ENCODE measurements around the gene LRMDA. TPM values are rescaled to one million over a fixed set of nuclear protein-coding genes. Genes with fewer than 3 reads are reported as not detected.

LRMDA gene
- polyA plus RNA-seq, 1 donor (not counting 4 experiments of a cell fraction or from before 2014, with no cell fraction given) = not detected

- H3K4me2 ChIP-seq (ENCODE audit: control insufficient read depth, extremely low read depth, insufficient read depth, low read depth, low read length) = no peak overlapping the region
- no peaks in the 10 kb centered on the region for H3K79me2 ChIP-seq (ENCODE audit: control insufficient read depth, insufficient read depth, low read length)
- no peaks in the 10 kb centered on the region for H3K36me3 ChIP-seq (ENCODE audit: control insufficient read depth in 2 of 2, extremely low read depth in 1 of 2, insufficient read depth in 2 of 2, low read length in 2 of 2)
- dilution Hi-C loops (cut with MboI; ENCODE audit: extremely low pct_ligation_motif_present, low sequenced_read_pairs) = no loop called here
- FAIRE-seq (no peak), DNase-seq (ENCODE audit: low read depth, low spot score) (no peak)
- H3K27ac ChIP-seq (ENCODE audit: control insufficient read depth, insufficient read depth, low read length) = no peak overlapping the region
- H3K4me1 ChIP-seq (ENCODE audit: control insufficient read depth, extremely low read depth, insufficient read depth, low read length) = no peaks in the 10 kb centered on the region
- no peak overlapping the region for H2AFZ ChIP-seq (ENCODE audit: control insufficient read depth, low read length)
- H3K27me3 ChIP-seq (ENCODE audit: control insufficient read depth, extremely low read depth, insufficient read depth, low read length) = no peaks in the 10 kb centered on the region
- H3K9me1 ChIP-seq (ENCODE audit: control insufficient read depth, extremely low read depth, insufficient read depth, low read length) = no peaks in the 10 kb centered on the region
- no peak overlapping the region for H3K9ac ChIP-seq (ENCODE audit: control insufficient read depth, extremely low read depth, insufficient read depth, low read length)
- no peak overlapping the region for H3K4me3 ChIP-seq (ENCODE audit: control insufficient read depth in 2 of 3, extremely low read depth in 1 of 3, insufficient read depth in 2 of 3, low read depth in 1 of 3, low read length in 3 of 3)
- H4K20me1 ChIP-seq (ENCODE audit: control insufficient read depth, extremely low read depth, insufficient read depth, low read length) = no peaks in the 10 kb centered on the region
- TF ChIP-seq EZH2 (IDR thresholded peaks at IDR 0.05; ENCODE audit: low read length) (no peak), CTCF (optimal IDR thresholded peaks at IDR 0.05 in 1 of 3, IDR thresholded peaks at IDR 0.05 in 1 of 3, conservative IDR thresholded peaks at IDR 0.05 in 1 of 3; ENCODE audit: extremely low read depth in 1 of 3, insufficient read depth in 2 of 3, low read length in 3 of 3) (no peak)
- peaks cover 4% of the 10 kb centered on the region for H3K9me3 ChIP-seq (ENCODE audit: control insufficient read depth, low read depth, low read length)
Measured at GRCh38 chr10:76285515-76285914, 854.1 kb downstream of the LRMDA start.

GRCh38 chr10:76286536-76286935 is 855.1 kb downstream of the LRMDA start:
- Histone ChIP-seq H3K4me1 (ENCODE audit: control insufficient read depth, extremely low read depth, insufficient read depth, low read length) (peaks cover 4% of the 10 kb centered on the region), H3K27me3 (ENCODE audit: control insufficient read depth, extremely low read depth, insufficient read depth, low read length) (no peaks in the 10 kb centered on the region), H3K4me2 (ENCODE audit: control insufficient read depth, extremely low read depth, insufficient read depth, low read depth, low read length) (no peak overlapping the region), H3K36me3 (ENCODE audit: control insufficient read depth in 2 of 2, extremely low read depth in 1 of 2, insufficient read depth in 2 of 2, low read length in 2 of 2) (no peaks in the 10 kb centered on the region), H2AFZ (ENCODE audit: control insufficient read depth, low read length) (no peak overlapping the region), H3K4me3 (ENCODE audit: control insufficient read depth in 2 of 3, extremely low read depth in 1 of 3, insufficient read depth in 2 of 3, low read depth in 1 of 3, low read length in 3 of 3) (no peak overlapping the region), H3K9me1 (ENCODE audit: control insufficient read depth, extremely low read depth, insufficient read depth, low read length) (no peaks in the 10 kb centered on the region), H3K27ac (ENCODE audit: control insufficient read depth, insufficient read depth, low read length) (no peak overlapping the region), H3K9ac (ENCODE audit: control insufficient read depth, extremely low read depth, insufficient read depth, low read length) (no peak overlapping the region), H3K79me2 (ENCODE audit: control insufficient read depth, insufficient read depth, low read length) (no peaks in the 10 kb centered on the region), H3K9me3 (ENCODE audit: control insufficient read depth, low read depth, low read length) (peaks cover 4% of the 10 kb centered on the region), H4K20me1 (ENCODE audit: control insufficient read depth, extremely low read depth, insufficient read depth, low read length) (no peaks in the 10 kb centered on the region)
- FAIRE-seq (no peak), DNase-seq (ENCODE audit: low read depth, low spot score) (no peak)
- TF ChIP-seq CTCF (optimal IDR thresholded peaks at IDR 0.05 in 1 of 3, IDR thresholded peaks at IDR 0.05 in 1 of 3, conservative IDR thresholded peaks at IDR 0.05 in 1 of 3; ENCODE audit: extremely low read depth in 1 of 3, insufficient read depth in 2 of 3, low read length in 3 of 3) = no peak
- no peak for TF ChIP-seq EZH2 (IDR thresholded peaks at IDR 0.05; ENCODE audit: low read length)
- dilution Hi-C loops (cut with MboI; ENCODE audit: extremely low pct_ligation_motif_present, low sequenced_read_pairs) = no loop called here

Measured in keratinocyte (primary cell).